Measurements from ENCODE around the gene PLCB2. TPM values are rescaled to one million over a fixed set of nuclear protein-coding genes. Genes with fewer than 3 reads are reported as not detected.
A peak's percentile ranks its signal among the peaks of the same experiment; 100 is the strongest.

The PLCB2 gene
- total and polyA plus RNA-seq, 9 of the 15 experiments (the other 6 are each of a cell fraction or from before 2014, with no cell fraction given), result 0.37 to 12.3 (median 8.0) TPM

GRCh38 chr15:40323953-40324937 lies 16.5 kb upstream of the PLCB2 start (continued):
- no peak for TF ChIP-seq SNAPC5 (CRISPR knock-in tag; IDR thresholded peaks at IDR 0.05)
- TF ChIP-seq SAP30 (IDR thresholded peaks at IDR 0.05; ENCODE audit: borderline replicate concordance, insufficient read depth, low read depth, low read length, poor library complexity, severe bottlenecking), result peak; percentile 27
- TF ChIP-seq DPF2 (IDR thresholded peaks at IDR 0.05), result no peak

DNA sequence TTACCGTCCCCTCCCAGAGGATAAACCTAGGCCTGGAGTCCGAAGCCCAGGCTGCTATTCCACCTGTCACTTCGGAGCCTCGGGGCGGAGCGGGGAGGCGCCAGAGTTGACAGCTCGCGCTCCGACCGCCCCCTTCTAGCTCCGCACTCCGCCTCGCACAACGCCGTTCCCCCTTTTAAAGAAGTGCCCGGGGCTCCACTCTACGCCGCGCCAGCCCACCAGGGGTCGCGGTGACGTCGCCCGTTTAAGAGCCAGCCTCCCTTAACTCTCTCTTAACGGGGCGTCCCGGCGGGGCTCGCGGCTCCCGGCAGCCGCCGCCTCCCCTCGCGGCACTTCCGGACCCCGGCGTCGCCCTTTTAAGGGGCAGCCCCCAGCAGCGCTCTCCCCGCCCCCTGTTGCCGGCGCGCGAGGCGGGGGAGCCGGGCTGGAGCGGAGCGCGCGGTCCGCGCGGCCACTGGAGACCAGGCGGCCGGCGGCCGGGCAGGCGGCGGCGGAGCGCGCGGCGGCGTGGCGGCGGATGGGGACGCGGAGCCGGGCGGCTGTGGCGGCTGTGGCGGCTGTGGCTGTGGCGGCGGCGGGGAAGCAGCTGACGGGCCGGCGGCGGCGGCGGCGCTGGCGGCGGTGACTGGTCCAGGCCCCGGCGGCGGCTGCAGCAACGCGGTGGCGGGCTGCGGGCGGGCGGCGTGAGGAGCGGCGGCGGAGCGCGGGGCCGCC lies 15.7 kb upstream of the PLCB2 start, which contains the start of gene INAFM2:
INAFM2 (plus strand) TSS at position 454 of the 714 bp plus-strand sequence. CDS start 364 bp downstream, outside the sequence.
- H2AFZ ChIP-seq (ENCODE audit: low read depth, low read length), result peak within 1 kb of the TSS; percentile 56
- intact Hi-C loops (cut with micrococcal nuclease), result loop anchor here (5.0 kb wide), 2 partner anchors 41 to 99 kb away; partner anchors contain the start of gene ANKRD63
- FAIRE-seq, result peak; percentile 73
- TF ChIP-seq L3MBTL2 (IDR thresholded peaks at IDR 0.05) (peak; percentile 99), ZFP36 (IDR thresholded peaks at IDR 0.05; ENCODE audit: low read depth, low read length, partially characterized antibody) (no peak), ZNF830 (CRISPR knock-in tag; IDR thresholded peaks at IDR 0.05) (no peak), PATZ1 (CRISPR knock-in tag; IDR thresholded peaks at IDR 0.05; ENCODE audit: borderline replicate concordance) (no peak), RCOR1 (IDR thresholded peaks at IDR 0.05; ENCODE audit: borderline replicate concordance in 1 of 2, low read depth in 2 of 2, low read length in 2 of 2) (0 out of 4 replicates have a peak, but pooled peaks of 1 of the 2 experiments have one; percentile 12), PCBP1 (IDR thresholded peaks at IDR 0.05; ENCODE audit: low read depth, low read length, poor library complexity, severe bottlenecking) (peak; percentile 30), ZFPM2 (CRISPR knock-in tag; IDR thresholded peaks at IDR 0.05) (no peak), RBM14 (IDR thresholded peaks at IDR 0.05; ENCODE audit: borderline replicate concordance, insufficient read depth, low read depth, low read length) (no peak), ASH1L (IDR thresholded peaks at IDR 0.05; ENCODE audit: borderline replicate concordance, low read depth, partially characterized antibody) (no peak)
- TF ChIP-seq, protein P1, sequence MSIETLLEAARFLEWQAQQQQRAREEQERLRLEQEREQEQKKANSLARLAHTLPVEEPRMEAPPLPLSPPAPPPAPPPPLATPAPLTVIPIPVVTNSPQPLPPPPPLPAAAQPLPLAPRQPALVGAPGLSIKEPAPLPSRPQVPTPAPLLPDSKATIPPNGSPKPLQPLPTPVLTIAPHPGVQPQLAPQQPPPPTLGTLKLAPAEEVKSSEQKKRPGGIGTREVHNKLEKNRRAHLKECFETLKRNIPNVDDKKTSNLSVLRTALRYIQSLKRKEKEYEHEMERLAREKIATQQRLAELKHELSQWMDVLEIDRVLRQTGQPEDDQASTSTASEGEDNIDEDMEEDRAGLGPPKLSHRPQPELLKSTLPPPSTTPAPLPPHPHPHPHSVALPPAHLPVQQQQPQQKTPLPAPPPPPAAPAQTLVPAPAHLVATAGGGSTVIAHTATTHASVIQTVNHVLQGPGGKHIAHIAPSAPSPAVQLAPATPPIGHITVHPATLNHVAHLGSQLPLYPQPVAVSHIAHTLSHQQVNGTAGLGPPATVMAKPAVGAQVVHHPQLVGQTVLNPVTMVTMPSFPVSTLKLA (conservative IDR thresholded peaks at IDR 0.05), result peak; percentile 72 to 86

More for the DNA sequence above, 15.7 kb upstream of the PLCB2 start, which contains the start of gene INAFM2:
- Histone ChIP-seq H3K4me2 (ENCODE audit: insufficient read depth, low read length) (peak within 1 kb of the TSS; percentile 75), H3K4me3 (peak within 1 kb of the TSS; percentile 51), H3K79me2 (ENCODE audit: control insufficient read depth, insufficient read depth, low read length) (peaks cover 21% of the 10 kb centered on the region), H4K20me1 (replicated peaks; ENCODE audit: control insufficient read depth, insufficient read depth, low read length) (no peaks in the 10 kb centered on the region; the same call in 1 of the 2 replicates), H3K27me3 (ENCODE audit: control insufficient read depth in 2 of 2, insufficient read depth in 2 of 2, low read length in 2 of 2) (no peaks in the 10 kb centered on the region), H3K9ac (ENCODE audit: insufficient read depth in 1 of 2, low read depth in 2 of 2, low read length in 2 of 2) (peak within 1 kb of the TSS; percentile 70 to 95; a peak in 3 of 4 replicates), H3K4me1 (replicated peaks in 1 of 2; ENCODE audit: control insufficient read depth in 2 of 2, insufficient read depth in 2 of 2, low read length in 2 of 2) (peaks cover 31 to 34% of the 10 kb centered on the region in 2 experiments), H3K9me3 (replicated peaks; ENCODE audit: control insufficient read depth, insufficient read depth, low read depth, low read length) (no peaks in the 10 kb centered on the region), H3K27ac (ENCODE audit: extremely low read depth, low read depth, low read length) (peak within 1 kb of the TSS; percentile 75), H3K9me1 (ENCODE audit: control insufficient read depth, insufficient read depth, low read length) (no peaks in the 10 kb centered on the region), H3K36me3 (ENCODE audit: control insufficient read depth, insufficient read depth, low read length) (peaks cover 29% of the 10 kb centered on the region)
- DNase-seq (ENCODE audit: extremely low read depth in 1 of 4, low spot score in 3 of 4) (peak; percentile 95 to 96 (median 96)), ATAC-seq (peak; percentile 94)
- CTCF ChIA-PET (ENCODE audit: low intra/inter-chr PET ratio), result interaction anchor here (1.5 to 1.8 kb wide), 3 partner anchors 14 to 99 kb away, joined by 3 to 5 read pairs (median 5); no protein-coding TSS in a partner anchor
- POLR2A ChIA-PET, result interaction anchor here (0.6 to 1.9 kb wide), 7 partner anchors 14 to 160 kb away, joined by 3 to 10 read pairs (median 4); partner anchors contain the start of gene CCDC9B
- 1% methylated on average over 84 of the region's 103 CpGs for WGBS (ENCODE audit: insufficient coverage, low coverage, missing lambda C conversion rate)
- in situ Hi-C loops (cut with MboI), result no loop called here
- no TSS peak for BruUV-seq (replicated peaks)
